ENCODE results near the gene RIMBP2.

Gene RIMBP2

DNA sequence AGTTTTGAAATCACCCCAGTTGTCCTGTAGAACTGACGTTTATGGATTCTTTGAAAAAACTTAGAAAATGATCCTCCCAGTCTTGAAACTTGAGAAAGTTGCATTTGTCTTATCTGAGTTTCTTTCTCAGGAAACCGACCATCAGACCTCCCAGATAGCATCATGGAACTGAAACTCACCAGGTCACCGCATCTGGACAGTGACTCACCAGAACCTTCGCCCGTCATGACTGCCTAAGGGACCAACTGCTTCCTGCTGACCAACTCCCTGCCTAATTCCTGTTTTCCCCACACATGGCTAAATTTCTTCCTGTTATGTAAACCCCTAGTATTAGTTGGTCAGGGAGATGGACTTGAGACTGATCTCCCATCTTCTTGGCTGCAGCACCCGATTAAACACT lies 175.7 kb downstream of the RIMBP2 start:
- DNase-seq (ENCODE audit: low spot score): no peak

DNA sequence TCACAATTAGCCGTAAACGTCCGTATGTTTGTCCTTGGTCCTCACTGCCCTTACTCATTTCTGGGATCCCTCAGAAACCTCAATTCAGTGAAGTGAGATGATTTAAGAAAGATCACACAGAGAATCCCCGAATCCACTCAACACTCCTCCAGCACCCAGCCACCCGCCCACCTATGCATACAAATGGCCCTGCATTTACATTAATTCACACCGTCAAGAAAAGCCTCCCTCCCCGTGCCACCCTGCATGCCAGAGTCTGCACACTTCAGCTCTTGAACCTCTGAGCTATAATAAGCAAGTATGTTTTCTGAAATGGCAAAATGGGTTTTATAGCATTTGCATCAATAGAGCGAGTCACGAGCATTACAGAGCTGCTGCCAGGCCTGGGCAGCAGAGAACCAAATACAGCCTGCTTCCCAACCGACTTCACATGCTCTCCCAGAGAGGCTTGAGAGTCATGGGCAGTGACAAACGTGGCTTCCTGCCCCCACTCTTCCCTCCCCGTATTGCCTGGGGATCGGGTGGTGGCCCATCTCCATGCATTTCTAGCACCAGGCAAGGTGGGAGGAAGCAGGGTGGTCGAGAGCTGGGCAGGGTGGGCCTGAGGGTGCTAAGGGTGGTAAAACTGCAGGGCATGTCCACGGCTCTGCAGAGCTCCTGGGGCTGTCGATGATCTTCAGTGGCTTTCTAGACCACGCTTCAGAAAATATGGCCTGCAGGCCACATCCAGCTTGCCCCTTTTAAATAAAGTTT lies 177.6 kb downstream of the RIMBP2 start:
- DNase-seq (ENCODE audit: low spot score): no peak

DNA sequence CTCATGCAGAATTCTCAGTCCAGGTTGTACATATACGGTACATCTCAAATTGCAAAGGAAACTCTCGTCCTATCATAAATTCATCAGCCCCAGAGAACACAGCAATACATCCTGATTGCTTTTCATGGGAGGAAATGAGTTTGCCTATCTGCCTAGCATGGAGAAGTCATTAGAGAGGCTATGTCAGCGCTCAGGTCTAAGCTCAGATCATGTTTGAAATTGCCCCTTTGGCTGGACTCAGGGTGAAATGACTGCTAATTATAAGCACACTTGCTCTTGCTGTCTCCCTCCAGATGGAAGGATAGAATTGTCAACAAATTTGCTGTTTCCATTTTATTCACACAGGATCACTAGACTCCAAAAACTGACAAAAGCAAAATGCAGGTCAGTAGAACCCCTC lies 178.4 kb downstream of the RIMBP2 start:
- DNase-seq (ENCODE audit: low spot score): no peak

DNA sequence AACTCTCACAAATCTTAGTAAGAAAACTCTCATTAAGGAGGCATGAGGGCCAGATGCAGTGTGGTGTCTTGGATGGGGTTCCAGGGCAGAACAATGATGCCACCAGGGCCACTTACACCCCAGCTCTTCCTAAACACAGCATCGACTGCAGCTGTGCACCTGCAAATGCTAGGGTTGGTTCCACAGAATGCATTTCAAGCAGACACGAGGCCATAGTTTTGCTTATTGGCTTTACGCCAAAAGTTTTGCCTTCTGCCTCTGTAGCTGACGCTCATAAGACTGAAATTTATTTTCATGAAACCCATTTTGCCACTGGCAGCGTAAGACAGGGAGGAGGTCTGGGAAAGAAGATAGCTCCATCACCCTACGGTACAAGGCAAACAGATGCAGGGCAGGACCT lies 179.0 kb downstream of the RIMBP2 start:
- DNase-seq (ENCODE audit: low spot score): no peak

DNA sequence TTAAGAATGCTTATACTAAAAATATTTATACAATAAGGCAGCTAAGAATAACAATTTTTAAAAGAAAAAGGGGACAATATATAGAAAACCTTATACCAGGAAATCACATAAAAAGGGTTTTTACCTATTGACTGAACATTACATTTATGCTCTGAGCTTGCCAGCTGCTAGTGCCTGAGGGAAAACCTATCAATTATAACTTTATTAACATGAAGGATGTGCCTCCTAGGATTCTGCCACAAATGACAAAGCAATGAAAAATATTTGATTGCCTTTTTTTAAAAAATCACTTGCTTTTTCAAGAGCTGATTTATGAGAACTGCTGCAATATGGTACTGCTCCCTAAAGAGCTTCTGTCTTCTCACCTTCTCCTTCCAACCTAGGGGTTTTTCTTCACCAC lies 185.7 kb downstream of the RIMBP2 start:
- no peak for DNase-seq (ENCODE audit: low spot score)

DNA sequence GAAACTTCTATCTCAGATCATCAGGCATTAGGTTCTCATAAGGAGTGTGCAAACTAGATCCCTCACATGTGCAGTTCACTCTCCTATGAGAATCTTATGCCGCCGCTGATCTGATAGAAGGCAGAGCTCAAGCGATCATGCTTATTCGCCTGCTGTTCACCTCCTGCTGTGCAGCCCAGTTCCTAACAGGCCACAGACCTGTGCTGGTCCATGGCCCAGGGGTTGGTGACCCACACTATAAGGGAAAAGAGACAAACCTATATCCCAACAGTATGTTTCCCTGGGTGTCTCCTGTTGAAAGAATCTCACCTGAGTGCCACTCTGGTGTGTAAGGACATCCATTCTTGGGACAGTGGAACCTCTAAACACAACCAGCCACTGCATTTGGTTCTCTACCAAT lies 186.3 kb downstream of the RIMBP2 start:
- no peak for DNase-seq (ENCODE audit: low spot score)

DNA sequence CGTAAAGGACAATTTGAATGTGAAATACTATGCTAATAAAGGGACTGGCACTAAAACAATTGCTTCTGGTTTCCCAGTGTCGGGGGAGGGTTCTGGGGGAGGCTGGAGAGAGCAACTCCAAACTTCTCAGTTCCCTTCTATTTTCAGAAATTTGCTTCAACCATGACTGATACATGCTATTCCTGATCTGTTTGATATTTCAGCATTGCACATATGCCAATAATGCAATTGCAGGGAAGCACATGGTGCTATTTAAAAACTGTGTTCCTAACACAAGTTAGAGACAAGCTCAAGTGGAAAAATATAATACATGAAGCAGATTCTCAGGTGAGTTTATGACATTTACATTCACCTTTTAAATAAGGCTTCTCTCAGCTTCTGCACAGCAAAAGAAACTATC lies 188.9 kb downstream of the RIMBP2 start:
- DNase-seq (ENCODE audit: low spot score): no peak

DNA sequence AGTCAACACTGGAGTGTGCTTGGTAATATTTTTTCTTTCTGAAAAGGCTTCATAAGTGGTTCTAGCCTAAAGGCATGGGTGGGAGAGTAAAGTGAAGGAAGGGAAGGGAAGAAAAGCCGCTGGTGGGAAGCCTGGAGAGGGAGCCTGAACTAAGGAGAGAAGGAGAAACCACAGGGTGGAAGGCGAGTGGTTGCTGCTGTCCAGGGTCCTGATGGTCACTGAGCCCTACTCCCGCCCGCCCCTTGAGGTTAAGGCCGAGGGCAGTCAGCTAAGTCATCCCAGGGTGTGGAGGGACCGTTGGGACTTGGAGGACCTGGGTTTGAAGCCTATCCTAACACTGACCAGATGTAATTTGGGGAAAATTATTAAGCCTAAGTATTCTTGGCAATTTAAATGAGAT lies 189.3 kb downstream of the RIMBP2 start:
- DNase-seq (ENCODE audit: low spot score): no peak

DNA sequence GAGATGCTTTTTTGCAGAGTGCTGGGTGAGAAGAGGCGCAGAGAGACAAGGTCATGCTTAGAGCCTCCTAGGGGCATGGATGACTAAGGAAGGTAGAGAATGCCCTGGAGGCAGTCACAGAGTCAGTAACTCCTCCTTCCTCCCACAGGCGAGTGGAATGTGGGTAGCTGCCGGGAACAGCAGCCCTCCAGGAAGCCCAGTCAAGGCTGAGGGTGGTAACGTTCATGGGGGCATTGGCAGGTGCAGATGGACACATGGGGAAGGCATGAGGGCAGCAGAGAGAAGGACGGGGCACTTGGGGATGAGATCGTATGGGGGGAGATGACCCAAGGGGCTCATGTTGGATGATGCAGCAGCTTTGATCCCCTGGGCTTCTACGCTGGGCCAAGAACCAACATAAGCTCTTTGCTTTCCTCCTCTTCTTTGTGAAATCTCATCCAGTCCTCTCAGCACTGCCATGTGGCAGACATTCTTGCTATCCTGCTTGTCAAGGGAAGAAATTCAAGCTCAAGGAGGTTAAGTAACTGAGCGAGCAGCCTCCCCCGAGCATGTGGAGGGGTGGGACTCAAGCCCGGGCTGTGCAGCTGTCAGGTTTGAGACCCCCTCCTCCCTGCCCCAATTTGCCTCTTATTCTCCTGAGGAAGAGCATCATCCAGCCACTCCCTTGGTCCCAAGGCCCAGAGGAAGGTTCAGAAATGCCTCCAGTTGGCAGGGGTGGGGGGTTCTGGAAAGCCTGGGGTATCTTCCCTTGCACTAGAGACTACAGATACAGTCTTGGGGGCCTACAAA lies 190.5 kb downstream of the RIMBP2 start:
- no peak for DNase-seq (ENCODE audit: low spot score)

DNA sequence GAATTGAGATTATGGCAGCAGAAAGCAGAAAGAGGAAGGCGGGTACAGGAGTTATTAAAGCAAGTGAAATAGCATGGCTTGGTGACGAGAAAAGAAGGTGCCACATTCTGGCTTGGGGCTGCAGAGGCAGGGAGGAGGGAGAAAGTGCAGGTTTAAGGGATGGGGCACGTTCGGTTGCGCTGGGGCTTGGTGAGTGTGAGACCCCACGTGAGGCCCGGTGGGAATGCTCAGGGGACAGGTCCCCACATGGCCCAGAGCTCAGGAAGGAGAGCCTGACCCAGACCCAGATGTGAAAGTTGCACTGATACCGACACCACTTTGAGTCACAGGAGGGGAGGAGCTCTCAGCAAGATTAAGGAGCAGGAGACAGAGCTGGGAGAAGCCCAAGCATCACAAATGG lies 191.3 kb downstream of the RIMBP2 start:
- no peak for DNase-seq (ENCODE audit: low spot score)

DNA sequence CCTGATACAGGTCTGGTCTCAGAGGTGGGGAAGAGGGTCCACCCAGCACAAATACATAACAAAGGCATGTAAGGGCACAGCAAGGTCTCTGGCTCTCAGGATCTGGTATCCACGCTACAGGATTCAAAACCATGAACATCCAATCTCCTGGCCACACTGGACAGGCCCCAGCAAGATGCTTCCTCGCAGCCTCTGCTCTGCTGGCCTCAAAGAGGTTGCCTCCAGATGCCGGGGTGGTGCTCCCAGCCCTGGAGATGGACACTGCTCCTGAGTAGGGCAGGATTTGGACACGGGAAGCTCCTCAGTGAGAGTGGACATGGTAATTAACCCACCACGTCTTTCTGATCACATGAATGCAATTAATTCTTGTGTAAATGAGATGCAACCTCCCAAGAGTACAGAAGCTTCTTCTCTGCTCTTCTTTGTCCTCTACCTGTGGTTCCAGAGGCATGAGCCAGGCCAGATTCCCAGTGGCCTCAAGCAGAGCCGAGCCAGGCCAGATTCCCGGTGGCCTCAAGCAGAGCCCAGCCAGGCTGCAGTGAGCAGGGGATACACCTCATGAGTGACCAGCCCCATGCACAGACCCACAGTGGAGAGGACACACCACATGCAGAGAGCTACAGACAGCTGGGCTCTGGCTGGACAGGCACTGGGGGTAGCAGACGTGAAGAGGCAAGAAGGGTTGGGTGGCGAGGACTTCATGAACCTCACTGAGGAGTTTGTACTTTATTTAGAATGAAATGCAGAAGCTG lies 192.1 kb downstream of the RIMBP2 start:
- DNase-seq (ENCODE audit: low spot score): no peak

DNA sequence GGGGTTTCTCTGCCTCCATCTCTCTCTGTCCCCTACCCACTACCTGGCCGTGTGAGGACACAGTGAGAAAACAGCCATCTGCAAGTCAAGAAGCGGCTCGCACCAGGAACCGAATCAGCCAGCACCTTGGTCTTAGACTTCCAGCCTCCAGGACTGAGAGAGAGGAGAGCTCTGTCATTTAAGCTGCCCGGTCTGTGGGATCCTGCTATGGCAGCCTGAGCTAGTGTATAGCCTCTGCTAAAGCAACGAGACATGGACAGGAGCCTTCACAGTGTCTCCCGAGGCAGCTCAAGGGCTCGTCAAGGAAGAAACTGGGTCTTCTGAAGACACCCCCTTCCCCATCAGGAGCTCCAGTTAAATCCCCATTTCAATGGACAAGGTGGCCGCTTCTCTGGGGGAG lies 192.9 kb downstream of the RIMBP2 start:
- no peak for DNase-seq (ENCODE audit: low spot score)

DNA sequence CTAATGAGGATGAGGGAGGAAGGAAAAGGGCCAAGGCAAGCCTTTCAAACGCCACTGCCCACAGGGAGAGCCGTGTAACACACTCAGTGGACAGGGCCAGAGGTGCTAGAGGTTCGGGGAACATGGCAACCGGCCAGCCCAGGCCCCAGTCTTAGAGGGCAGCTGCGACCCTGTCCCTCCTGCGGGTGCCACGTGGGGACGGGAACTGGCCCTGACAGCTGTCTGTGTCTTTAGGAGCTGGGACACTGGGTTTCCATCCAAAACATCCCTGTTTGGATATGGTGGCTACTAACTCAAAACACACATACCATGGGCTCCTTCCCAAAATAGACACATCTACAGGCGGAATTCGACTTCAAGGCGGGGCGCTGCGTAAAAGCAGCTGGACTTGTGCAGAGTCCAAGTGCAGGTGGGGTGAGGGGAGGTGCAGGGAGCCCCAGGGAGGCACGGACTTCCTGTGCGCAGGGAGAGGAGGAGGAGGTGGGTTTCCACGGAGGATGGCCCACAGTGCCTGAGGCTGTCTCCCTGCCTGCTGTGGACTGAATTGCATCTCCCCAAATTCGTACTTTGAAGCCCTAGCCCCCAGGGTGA lies 193.8 kb downstream of the RIMBP2 start:
- DNase-seq (ENCODE audit: low spot score): no peak

DNA sequence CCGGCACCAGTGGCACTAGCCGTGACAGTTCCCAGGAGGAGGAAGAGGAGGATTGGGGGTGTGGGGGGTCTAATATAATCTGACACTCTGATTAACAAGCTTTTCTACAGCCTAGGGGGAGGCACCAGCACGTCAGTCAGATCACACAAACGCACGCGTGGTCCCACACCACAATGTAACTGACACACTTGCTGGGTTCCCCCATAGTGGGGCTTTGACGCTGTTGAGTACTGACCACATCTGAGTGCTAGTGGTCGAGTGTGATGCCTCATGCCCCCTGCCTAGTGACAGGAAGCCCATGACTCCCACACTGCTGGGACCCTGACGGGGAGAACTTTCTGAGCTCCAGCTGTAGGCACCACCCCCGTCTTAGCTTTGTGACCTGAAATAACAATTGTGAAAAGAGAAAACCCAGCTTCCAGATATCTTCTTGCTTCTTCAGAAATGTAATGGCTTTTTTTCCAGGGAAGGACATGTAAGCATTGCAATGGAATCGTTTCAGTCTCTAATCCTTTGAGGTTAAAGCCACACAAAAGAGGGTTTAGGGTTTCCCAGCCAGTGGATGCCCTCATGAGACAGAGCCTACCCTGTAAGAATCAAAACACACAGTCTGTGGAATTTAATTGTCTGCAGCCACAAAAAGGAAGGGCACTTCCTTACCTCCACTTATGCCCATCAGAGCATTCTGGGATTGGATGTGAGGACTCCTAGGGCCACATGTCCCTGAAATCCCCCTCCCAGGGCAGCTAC lies 194.5 kb downstream of the RIMBP2 start:
- no peak for DNase-seq (ENCODE audit: low spot score)

DNA sequence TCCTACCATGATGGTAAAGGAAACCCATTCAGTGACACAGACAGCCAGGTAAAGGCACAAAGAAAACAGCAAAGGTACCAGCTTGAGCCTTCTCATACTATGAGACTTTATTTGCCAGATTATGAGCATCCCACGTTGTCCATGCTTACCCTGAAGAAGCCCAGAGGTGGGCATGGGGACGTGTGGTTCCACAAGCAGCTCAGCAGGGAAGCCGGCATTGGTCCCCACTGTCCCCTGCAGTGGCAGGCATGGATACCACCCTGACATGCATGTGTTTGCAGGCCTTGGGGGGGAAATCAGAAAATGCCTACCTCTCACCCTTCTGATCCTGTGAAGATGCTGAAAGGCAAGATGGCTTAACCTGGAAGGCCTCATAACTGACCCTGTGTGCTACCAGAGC lies 195.3 kb downstream of the RIMBP2 start:
- DNase-seq (ENCODE audit: low spot score): no peak

DNA sequence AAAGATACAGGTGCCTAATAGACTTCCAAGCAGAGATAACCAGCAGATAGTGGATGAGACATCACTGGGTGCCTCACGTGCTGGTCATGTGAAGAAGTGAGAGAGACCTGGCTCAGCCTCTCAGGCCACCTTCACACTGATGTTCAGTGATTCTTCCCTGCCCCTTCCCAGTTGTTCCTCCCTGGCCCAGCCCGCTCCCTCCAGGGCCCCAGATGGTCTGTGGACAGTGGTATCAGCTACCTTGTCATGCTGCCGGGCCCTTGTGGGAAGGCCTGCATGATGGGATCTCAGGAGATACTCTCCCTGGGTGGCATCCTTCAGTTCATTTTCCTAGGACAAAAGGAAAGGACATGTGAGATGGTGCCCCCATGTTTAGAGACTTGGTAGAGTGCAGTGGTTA lies 198.5 kb downstream of the RIMBP2 start:
- no peak for DNase-seq (ENCODE audit: low spot score)

DNA sequence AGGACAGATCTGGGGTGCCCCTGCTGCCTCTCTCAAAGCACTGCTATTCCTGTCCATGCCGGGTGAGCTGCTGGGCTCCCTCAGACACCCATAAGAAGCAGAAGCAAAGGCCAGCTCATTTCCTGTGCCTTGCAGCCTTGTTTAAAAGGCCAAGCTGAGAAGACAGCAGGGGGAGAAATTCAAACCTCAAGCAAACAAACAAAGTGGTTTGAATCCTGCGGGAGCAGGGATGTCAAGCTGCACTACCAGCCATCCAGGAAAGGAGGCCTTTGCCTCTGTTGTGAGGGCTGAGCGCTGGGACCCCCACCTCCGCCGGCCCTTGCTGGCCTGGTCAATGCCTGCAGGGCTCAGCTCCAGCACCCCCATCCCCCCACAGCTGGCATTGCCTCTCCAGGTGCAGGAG lies 201.9 kb downstream of the RIMBP2 start:
- DNase-seq (ENCODE audit: low spot score): no peak

DNA sequence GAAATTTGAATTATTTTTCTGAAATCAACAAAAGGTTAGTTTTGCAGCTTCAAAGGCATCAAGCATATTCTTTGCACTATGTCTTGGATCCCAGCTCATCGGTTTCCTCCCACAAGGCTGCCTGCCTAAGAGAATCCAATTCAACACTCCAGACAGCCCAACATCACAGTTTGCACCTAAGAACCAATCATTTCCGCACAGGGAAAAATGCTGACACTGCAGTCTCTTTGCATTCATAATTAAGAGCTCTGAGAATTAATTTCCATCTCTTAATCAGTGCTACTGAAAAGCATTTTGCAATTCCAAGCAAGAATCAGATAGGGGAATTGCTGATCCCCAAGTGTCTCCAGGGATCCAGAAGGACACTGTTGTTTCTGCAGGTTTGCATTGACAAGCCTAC lies 202.5 kb downstream of the RIMBP2 start:
- DNase-seq (ENCODE audit: low spot score): no peak

DNA sequence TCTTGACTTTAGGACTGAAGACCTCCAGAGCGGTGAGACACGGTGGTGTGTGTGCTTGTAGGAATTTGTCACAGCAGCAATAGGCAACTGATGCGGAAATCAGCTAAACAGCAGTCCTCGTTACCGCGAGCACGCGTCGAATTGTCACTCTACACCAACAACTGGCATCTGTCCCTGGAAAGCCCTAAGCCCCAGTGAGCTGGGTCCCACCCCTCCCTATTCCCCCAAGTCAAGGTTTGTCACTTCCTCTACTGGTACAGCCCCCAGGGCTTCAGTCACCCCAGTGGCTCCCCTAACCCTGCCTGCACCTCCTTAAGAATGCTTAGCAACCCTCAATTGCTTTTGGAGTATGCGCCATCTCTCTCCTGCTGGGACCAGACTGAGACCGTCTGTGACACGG lies 204.8 kb downstream of the RIMBP2 start:
- no peak for DNase-seq (ENCODE audit: low spot score)

DNA sequence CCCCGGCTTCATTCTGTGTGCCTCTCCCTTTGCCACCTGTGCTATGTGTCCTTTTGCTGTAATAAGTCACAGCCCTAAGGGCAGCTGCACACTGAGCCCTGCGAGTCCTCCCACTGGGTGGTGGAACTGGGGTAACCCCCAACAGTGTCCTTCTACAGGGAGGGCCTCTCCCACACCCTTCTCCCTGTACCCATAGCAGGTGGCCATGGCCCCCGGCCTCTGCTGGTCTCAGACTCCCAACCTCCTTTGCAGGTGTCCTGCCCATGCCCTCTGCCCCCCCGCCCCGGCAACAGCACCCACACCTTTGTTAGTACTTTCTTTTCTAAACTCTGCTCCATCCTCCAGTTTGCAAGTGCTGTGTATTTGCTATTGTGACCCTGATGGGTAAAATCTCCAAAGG lies 206.6 kb downstream of the RIMBP2 start:
- DNase-seq (ENCODE audit: low spot score): no peak

DNA sequence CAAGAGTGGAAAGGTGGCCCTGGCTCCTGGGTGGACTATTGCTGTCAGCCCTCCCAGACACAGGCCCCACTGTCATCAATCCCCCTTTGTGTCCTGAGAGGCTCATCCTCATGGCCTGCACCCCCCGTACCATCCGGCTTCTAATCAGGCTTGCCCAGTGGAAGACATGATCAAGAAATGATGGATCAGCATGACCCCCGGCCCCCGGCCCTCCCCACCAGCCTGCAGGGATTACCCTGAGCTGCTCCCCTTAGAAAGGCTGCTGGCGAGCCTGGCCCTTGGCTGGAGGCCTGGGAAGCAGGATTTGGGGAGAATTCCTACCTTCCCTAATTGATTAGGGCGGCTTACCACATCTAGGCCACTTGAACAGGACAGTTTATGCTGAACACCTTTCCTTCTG lies 207.3 kb downstream of the RIMBP2 start:
- DNase-seq (ENCODE audit: low spot score): no peak

DNA sequence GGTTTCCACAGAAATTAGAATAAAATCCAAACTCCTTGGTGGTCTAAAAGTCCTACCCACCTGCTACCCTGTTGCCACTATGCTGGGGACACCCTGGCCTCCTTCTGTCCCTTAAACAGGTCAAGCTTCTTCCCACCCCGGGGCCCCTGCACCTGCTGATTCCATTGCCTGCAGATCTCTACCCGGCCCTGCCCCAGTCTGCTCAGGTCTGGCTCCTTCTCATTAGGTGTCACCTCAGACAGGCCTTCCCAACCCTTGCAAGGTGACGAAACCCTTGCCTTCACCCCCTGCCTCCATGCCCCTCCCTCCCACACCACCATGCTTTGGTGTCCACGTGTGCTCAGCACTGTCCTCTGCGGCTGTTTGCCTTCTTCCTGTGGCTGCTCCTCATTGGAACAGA lies 207.8 kb downstream of the RIMBP2 start:
- DNase-seq (ENCODE audit: low spot score): no peak

Data from NAMALWA (cell line).